Smooth muscle cell of the brain vasculature (primary cell): ENCODE data around the gene SULT4A1.

Source experiments
- DNase-seq: peaks from one replicate; pipeline ENCODE4 v3.0.0-alpha.2; 2012; ENCODE audit warnings: low read depth, low spot score

The SULT4A1 gene

DNA sequence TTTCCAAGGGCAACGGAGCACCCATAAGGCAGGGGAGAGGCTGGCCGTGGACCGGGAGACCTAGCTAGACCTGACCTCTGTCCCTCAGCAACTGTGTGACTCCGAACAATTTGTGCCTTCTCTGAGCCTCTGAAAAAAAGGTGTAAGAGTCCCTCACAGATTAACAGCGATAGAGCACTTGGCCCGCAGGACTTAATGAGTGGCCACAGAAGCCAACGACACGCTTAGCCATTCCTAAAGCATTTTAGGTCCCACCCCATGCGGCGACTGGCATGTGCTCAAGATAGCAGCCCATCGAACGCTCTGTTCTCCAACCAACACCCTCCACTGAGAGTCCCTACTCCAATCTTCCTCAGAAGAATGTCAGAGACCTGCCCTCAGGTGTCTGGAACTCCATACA lies 1.5 kb downstream of the SULT4A1 start:
- no peak for DNase-seq

DNA sequence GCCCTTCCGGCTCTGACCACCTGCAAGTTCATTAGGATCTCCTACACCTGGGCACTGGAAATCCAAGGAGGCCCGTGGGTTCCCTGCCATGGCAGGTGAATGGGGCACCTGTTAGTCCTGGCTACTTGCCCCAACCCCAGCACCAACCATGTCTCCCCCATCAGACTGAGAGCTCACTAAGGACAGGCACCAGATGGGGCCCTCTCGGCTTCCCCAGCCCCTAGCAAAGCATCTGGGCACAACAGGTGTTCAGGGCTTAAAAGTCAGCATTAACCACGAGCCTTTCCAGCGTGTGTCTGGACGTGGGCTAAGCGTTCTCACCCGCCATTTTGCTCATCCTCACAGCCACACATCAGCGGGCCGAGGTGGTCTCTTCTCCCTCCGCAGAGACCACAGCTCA lies 2.2 kb downstream of the SULT4A1 start:
- no peak for DNase-seq

DNA sequence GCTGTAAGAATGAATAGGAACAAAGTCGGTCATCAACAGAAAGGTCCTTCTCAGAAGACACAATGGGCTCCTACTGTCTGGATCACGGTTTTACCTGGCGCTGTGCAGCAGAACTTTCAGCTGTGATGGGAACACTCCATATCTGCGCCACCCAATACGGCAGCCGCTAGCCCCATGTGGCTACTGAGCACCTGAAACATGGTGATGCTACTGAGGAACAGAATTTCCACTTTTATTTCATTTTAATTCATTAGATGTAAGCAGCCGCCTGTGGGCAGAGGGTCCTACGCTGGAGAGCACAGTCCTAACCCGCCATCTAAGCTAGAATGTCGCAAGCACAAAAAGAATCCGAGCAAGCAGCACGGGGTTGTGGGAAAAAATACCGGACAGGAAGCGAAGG lies 2.7 kb downstream of the SULT4A1 start:
- no peak for DNase-seq

DNA sequence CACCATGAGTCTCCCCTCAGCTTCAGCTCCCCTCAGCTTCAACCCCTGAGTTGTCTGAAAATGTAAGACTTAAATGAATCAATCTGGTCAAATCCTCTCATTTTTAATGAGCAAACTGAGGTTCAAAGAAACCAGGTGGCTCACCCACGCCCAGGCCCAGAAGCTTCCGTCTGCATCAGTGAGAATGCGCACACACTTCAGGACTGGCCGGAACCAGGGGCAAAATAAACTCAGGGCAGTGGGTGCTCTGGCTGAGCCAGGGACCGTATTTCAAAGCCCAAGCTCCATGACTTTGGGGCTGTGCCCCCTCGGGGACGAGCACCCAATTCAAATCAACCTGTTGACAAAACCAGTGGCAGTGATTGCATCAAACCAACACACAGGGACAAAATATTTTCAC lies 3.1 kb downstream of the SULT4A1 start:
- no peak for DNase-seq

DNA sequence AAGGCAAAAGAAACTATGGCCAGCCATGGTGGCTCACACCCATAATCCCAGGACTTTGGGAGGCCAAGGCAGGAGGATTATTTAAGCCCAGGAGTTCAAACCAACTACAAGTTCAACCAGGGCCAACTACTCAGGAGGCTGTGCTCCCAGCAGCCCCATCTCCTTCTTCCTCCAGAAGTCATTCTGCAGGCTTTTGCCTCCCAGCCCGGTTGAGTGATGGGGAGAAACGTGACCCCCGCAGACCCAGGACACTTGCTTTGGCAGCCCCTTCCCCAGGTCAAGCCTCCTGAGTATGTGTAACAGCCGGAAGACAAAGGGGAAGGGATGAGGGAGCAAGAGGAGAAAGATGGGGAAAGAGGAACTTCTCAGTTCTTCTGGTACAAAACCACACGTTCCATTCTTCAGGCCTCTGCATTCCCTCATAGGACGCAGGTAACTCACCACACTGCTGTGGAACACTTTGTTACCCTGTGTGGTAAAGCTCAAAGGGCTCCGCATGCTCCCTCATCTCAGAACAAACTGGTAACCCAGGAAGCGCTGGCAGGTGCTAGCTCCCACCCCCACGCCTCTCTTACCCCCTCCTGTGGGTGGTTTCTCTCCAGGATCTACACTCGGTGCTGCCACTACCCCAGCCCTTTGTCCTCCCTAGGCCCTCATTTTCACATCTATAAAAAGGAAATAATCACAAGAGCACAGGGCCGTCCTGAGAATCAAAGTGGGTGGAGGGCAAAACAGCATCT lies 4.0 kb downstream of the SULT4A1 start:
- DNase-seq: no peak

DNA sequence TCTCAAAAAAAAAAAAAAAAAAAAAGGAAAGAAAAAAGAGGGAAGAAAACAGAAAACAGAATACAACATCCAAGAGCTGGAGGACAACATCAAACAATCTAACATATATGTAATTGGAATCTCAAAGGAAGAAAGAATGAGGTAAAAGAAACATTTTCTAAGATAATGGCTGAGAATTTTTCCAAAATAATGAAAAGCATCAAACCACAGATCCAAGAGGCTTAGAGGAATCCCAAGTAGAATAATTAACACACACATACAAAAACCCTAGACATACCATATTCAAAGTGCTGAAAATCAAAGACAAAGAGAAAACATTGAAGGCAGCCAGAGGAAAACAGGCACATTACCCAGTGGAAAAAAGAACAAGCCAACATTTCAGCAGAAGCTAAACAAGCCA lies 4.9 kb downstream of the SULT4A1 start:
- DNase-seq: no peak

DNA sequence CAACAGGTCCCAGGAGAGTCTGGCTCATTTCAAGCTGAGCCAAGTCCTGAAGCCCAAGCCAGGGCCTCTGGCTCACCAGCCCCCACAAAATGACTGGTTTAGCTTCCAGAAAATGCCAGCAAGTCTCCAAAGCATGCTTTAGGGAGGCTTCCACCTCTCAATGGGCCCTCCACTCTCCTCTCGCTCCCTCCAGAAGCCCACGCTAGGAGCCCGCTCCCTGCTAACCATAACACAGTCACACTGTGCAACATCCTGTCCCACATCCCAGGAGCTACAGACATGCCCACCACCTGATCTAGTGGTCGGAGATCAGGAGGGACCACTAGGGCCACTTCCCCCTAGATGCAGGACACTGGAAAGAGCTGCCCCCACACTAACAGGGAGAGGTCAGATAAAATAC lies 6.9 kb downstream of the SULT4A1 start:
- no peak for DNase-seq

DNA sequence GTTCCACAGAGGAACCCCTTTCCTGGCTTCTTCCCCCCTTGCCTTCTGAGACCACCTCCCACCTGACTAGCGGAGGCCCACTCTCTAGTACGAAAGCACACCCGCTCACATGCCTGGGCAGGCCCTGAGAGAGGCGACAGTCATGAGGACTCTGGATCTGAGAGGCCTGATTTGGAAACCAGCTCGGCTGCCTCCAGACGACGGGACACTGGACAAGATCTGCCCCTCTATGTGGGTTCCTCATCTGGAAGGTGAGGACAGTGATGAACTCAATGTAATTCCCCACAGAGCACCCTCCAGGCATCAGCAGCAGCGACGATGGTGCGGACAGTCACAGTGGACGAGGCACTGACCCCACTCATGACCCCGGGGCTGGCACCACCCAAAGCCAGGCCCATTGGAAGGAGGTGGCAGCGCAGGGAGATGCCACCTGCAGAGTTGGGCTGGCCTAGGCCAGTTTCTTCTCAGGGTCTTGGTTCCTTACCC lies 7.5 kb downstream of the SULT4A1 start:
- no peak for DNase-seq

DNA sequence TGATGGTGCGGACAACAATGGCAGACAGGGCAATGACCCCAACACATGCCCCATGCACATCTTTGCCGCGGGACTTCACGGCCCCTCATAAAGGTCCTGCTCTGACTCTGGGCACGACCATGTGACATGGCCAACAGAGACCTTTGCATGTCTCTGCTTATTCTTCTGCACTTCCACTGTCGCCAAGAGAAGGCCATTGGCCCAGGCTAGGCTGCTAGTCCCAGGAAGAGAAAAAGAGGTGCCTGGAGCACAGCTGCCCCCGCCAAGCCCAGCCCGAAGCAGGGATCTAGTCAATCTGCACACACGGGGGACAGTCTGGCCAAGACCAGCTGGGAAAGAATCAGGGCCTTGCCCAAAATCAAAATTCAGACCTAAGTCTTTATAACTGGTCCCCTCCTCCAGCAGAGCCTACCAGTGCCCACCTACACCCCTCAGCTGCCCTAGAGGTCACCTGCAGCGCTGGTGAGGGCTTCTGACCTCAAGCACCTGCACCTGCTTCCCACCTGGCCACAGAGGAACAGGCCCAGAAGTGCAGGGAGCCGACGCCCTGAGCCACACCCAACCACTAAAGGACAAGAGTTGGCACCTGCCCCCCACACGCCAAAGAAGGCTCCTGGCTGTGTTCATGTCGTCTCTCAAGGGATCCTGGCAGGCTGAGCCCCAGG lies 8.1 kb downstream of the SULT4A1 start:
- DNase-seq: no peak

DNA sequence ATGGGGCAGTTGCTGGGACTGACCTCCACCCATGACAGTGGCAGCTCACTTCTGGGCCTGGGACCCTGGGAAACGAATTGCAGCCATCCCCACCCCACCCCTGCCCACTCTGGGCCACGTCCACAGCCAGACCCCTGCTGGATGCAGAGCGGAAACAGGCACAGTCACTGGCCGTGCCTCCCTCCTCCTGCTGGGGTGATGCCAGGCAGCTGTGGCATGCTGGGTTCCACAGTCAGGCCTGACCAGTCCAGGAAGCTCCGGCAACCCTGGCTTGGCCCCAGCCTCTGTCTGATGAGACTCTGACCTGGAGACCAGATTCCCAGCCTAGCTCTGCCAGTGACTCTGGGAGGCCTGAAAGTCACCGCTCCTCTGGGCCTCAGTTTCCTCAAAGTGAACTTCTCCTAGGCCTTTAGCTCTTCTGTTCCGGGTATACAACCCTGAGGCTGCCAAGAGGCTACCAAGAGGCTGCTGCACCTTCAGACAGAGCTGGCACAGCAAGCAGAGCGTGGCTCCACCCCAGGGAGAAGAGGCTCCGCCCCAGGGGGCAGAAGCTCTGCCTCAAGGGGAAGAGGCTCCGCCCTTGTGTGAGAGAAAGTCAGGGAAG lies 8.9 kb downstream of the SULT4A1 start:
- no peak for DNase-seq

DNA sequence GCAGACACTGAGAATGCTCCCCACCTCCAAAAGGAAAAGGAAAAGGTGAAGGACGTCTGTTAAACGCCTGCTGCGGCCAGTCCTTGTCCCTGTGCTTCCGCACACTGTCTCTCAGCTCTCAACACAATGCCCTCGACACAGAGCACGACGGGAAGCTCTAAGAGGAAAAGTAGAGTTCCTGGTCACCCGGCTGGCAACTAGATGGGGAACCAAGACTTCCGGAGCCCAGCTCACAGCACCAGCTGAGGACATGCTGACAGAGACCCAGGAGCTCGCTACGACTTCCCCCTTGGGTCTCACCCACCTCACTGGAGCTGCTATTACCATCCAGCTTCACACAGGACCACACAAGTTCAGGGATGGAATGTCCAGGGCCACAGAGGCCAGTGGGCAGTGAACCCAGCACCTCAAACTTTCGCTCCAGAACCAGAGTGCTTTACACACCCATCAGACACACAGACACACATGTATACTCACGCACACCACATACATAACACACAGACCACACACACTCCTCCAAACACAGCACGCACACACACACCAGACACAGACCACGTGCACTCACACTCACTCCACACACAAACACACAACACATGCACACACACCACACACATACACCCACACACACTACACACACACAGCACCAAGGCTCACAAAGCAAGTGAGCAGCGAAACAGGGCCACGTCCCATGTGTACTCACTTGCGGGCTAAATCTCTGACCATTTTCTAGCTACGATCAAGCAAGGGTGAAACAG lies 9.6 kb downstream of the SULT4A1 start:
- no peak for DNase-seq

DNA sequence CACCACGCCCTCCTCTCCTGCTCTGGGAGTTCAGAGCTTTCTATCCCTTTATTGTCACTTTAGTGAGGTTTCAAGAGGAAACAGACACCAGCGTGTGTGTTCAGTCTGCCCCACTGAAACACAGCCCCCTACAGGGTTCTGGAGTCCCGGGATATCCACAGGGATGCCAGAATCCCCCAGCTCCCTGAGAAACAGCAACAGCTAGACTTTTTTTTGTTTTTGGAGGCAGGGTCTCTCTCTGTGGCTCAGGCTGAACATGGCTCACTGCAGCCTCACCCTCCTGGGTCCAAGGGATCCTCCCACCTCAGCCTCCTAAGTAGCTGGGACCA lies 10.4 kb downstream of the SULT4A1 start:
- DNase-seq: no peak

DNA sequence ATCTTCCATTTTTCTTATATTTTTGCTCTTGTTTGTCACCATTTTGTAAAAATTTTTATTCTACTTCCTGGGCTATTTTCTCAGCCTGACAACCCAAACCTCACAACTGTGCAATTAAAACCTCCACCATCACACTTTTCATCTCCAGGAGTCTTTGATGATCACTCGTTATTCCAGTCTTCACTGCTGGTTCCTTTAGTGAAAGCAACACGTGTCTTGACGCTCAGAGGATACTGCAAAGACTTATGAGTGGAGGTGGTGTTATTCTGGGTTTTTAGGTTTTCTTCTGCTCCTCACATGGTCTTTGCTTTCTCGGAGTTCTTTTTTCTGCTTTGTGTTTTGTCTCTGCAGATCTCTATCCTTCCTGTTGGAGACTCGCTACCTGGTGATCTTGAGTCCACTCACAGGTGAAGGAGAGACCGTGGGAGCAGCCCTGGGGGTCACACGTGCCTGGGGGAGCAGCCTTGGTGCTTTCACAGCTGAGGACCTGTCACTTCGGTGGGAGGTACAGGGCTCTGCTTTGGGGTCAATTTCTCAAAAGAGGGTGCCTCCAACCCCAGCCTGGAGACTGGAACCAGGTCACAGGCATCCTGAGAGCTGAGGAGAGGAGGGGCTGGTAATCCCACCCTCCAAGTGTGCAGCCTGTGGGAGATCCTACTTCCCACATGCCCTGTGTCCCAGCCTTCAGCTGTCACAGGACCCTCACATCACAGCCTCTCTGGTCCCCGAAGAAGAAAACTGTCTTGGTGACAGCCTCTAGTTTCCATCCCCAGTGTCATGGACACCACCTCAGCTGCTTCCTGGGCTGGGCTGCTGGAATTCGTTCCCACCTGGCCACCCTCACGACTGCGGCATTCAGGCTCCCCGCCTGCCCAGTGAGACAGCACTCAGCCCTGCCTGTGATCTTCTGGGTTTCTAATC lies 11.0 kb downstream of the SULT4A1 start:
- DNase-seq: no peak

DNA sequence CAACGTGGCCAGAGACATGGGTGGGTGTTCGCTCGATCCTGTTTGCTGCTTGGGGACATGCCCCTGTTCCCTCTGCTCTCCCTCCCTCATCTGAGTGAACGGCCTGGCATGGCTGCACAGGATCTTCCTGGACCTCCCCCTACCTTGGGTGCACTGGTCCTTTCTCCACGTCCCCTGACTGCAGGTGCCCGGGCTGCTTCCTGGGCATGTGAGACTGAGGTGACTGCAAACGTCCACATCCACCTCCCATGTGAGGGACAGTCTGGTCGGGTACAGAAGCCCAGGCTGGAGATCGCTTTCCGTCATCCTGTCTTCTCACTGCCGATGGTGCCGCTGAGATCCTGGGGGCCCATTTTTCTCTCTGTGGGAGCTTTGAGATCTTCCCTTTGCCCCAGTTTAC lies 11.8 kb downstream of the SULT4A1 start:
- no peak for DNase-seq

DNA sequence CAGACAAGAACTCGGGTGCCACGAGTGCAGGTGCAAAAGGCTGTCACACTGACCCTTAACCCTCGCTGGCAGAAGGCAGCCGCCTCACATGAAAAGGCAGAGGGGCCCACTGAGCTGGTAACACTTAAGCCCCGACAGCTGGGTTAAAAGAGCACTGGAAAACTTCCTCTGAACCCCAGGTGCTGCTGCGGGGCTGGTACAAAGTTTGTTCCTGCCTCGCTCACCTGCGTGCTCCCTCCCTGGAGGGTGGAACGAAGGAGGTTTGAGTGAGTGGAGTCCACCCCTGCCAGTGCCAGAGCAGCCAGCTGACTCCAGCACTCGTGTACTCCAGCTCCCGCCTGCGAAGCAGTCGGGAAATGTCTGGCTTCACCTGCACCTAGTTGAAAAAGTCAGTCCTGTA lies 12.6 kb downstream of the SULT4A1 start:
- DNase-seq: no peak

DNA sequence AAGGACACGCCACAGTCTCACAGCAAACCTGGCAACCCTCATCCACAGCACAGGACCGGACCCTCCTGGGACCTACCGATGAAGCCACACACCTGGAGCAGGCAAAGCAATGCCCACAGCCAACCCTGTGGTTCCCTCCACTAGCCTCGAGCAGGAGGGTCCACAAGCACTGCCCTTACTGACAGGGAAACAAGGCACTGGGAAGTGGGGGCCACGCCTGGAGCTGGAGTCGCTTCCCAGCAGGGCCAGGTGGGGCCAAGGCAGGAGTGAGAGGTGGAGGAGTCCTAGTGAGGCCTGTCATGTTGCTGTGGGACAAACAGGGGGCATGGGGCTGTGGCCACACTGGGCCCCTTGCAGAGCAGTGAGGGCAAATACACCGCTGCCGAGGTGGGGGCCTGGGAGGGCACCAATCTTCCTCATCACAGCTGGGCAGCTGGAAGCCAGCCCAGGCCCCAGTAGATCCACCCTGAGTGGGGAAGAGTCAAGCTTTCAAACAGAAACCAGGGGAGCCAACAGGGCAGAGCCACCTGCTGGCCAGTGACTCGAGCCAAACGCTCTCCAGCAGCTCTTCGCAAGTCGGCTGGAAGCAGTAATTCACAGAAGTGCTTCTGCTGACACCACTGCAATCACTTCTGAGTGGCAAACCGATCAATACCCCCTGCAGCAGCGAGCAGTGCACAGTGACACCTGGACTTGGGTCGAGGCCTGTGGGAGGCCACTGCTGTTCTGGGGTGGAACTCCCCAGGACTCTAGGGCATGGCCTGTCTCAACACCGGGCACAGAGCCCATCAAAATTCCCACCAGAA lies 13.7 kb downstream of the SULT4A1 start:
- no peak for DNase-seq

DNA sequence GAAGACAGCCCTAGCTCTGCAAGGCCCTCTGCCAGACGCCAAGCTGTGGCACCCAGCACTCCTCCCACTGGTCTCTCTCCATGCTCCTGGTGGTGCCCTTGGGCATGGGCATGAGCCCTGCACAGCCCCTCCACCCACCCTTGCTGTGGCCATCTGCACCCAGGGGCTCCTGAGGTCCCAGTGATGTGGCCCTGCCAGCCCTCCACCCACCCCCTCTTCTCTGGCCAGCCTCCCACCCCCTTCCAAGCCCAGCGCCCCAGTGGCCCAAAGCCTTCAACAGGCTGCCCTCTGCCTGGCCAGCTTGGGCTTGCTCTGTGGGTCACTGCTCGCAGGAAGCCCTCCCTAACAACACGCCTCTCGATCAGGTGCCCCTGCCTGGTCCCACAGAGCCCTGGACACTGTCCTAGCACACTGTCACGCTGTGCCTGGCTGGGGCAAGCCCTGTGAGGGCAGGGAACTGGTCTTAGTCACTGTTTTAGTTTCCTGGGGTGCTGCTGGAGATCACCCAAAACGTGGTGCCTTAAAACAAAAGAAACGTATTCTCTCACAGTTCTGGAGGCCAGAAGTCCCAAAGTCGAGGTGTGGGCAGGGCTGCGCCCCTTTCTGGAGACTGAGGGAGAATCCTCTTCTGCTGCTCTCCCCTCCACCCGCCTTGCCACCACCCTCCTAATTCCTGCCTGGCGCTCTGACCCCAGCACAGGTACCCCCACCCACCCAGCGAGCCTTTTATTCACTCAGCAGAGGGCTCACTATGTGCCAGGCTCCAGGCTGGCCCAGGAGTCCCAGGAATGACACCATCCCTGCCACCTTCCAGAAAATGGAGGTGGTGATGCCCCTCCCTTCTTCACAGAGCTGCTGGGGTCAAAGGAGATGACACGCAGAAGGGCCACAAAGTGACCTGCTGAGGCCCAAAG lies 14.7 kb downstream of the SULT4A1 start:
- DNase-seq: no peak

DNA sequence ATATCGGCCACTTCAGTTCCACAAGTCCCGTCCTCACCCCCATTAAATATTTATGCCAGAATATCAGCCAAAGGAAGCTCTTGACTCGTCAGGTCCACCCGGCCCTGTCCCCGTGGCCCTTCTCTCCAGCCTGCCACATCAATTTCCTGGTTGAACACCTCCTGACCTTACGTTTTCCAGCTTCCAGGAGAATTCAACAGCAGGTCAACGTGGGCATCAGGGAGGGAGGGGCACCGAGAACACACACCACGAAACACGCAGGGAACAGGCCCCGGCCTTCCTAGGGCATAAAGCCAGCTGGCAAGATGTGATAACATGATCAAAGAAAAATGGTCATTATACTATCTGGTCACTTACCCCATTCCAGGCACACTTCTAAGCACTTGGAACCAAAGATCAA lies 15.3 kb downstream of the SULT4A1 start:
- no peak for DNase-seq

DNA sequence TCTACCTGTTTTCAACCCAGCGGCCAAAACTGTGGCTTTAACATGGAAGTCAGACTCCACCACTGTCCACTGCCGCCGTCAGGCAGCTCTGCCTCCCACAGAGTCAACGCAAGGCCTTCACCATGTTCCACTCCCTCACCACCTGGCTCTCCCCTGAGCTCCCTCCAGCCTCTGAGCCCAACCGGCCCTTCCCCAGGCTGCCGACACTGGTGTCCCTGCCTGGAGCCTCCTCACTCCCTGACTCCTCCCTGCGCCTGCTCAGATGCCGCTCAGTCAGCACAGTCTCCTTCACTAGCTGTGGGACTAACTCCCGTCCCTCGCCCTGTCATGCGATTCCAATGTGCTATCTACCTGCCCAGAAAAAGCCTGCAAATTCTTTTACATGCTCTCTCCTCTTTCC lies 16.3 kb downstream of the SULT4A1 start:
- no peak for DNase-seq
